D721Med (cell line): ENCODE measurements around the gene SLC10A3.

Source experiments
- DNase-seq: peaks from one replicate; pipeline ENCODE4 v3.0.0; 2011; ENCODE audit warnings: low spot score; ENCODE audit not compliant: insufficient read length
- FAIRE-seq: peaks from 2 replicates; lab custom pipeline; 2011; peaks lifted over from hg19 to GRCh38; lab: Jason Lieb, UNC
- CTCF ChIP-seq: IDR thresholded peaks from 2 replicates; pipeline ENCODE4 v1.5.1; 2012; ENCODE audit warnings: mild to moderate bottlenecking, control low read depth; ENCODE audit not compliant: insufficient read depth; ENCODE audit errors: missing control alignments

Gene SLC10A3

GRCh38 chrX:154452823-154453222 lies 37.6 kb downstream of the SLC10A3 start:
- no peak for FAIRE-seq
- DNase-seq, result no peak
- TF ChIP-seq CTCF, result no peak

GRCh38 chrX:154450312-154450711 lies 40.1 kb downstream of the SLC10A3 start:
- FAIRE-seq (no peak), DNase-seq (no peak)
- TF ChIP-seq CTCF, result no peak

GRCh38 chrX:154449618-154450017 lies 40.8 kb downstream of the SLC10A3 start:
- DNase-seq (no peak), FAIRE-seq (no peak)
- no peak for TF ChIP-seq CTCF

- DNase-seq, result no peak
- TF ChIP-seq CTCF, result no peak
- FAIRE-seq, result no peak
Measured at GRCh38 chrX:154448484-154448883, 41.9 kb downstream of the SLC10A3 start.

GRCh38 chrX:154446430-154446829 lies 44.0 kb downstream of the SLC10A3 start:
- DNase-seq (no peak), FAIRE-seq (no peak)
- no peak for TF ChIP-seq CTCF

DNA sequence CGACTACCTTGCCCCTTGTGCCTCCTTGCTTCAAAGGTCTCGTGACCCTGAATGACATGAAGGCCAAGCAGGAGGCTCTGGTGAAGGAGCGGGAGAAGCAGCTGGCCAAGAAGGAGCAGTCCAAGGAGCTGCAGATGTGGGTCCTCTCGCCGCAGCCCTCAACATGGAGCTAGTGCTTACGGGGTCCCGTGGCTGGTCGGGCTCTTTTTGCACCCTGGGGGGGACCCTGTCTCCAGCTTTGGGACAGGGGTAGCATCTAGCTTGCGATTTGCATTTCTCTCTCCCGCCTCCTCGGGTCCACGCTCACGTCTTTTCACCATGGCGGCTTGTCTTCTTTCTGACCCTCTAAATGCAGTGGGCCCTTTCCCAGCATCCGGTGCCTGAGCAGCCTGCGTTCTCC lies 44.7 kb downstream of the SLC10A3 start:
- no peak for TF ChIP-seq CTCF
- FAIRE-seq, result no peak
- no peak for DNase-seq

GRCh38 chrX:154444755-154445246 lies 45.6 kb downstream of the SLC10A3 start:
- FAIRE-seq (no peak), DNase-seq (no peak)
- no peak for TF ChIP-seq CTCF
